SK-N-MC (cell line): ENCODE data around the gene THUMPD1.
"Not testable (repeated sequence)": the region's sequence is repeated elsewhere in the genome, so short reads cannot be mapped to it uniquely, and the experiment has no call there.

Experiments
- DNase-seq: peaks from one replicate; pipeline ENCODE4 v3.0.0-alpha.2; 2011; ENCODE audit warnings: low read depth, low spot score
- H3K27ac ChIP-seq: fragments of 200-600 bp; sonication (generic); 2 replicates; pipeline ENCODE4 v1.5.1; 2016; ENCODE audit warnings: mixed run types
- H3K36me3 ChIP-seq: fragments of 200-600 bp; sonication (generic); 2 replicates; pipeline ENCODE4 v1.6.1; 2017; ENCODE audit warnings: antibody characterized with exemption, low read length, mixed read lengths; ENCODE audit not compliant: insufficient read depth
- H3K4me3 ChIP-seq: fragments of 200-600 bp; sonication (generic); 2 replicates; pipeline ENCODE4 v1.5.1; 2016
- H3K9ac ChIP-seq: fragments of 200-600 bp; sonication (generic); 2 replicates; pipeline ENCODE4 v1.8.0; 2017; ENCODE audit warnings: mixed run types, mixed read lengths; ENCODE audit not compliant: insufficient read length
- H3K9me3 ChIP-seq: fragments of 200-600 bp; sonication (generic); 2 replicates; pipeline ENCODE4 v1.6.1; 2017; ENCODE audit warnings: low read depth, mild to moderate bottlenecking, antibody characterized with exemption, low read length, moderate library complexity, mixed read lengths
- EZH2 ChIP-seq: fragments of 200-600 bp; sonication (generic); IDR thresholded peaks from one replicate; pipeline ENCODE4 v1.6.1; 2017; ENCODE audit warnings: antibody characterized with exemption
- FOXP2 ChIP-seq: optimal IDR thresholded peaks from 2 replicates; pipeline ENCODE3; 2011; ENCODE audit warnings: mild to moderate bottlenecking, moderate library complexity; ENCODE audit not compliant: insufficient read depth; ENCODE audit errors: extremely low read length, control extremely low read depth
- POLR2AphosphoS5 ChIP-seq: IDR thresholded peaks from 2 replicates; pipeline ENCODE4 v1.6.1; 2012; ENCODE audit warnings: mild to moderate bottlenecking, low read depth, low read length, borderline replicate concordance

Gene THUMPD1

DNA sequence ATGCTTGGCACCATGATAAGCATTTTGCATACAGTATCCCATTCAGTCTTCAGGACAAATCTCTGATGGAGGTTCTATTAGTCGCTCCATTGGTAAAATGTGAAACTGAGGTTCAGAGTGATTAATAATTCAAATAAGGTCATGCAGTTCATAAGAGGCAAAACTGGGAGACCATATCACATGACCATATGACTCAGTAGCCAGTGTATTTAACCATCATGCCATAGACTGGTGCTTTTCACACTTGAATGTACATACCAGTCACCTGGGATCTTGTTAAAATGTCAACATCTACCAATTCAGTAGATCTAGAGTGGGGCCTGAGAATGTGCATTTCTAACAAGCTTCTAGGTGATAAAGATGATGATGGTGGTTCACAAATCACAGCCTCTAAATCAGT is 26.5 kb upstream of the THUMPD1 start:
- TF ChIP-seq POLR2AphosphoS5 (no peak), EZH2 (no peak), FOXP2 (no peak)
- Histone ChIP-seq H3K27ac (no peak overlapping the region), H3K9ac (no peak overlapping the region), H3K9me3 (no peaks in the 10 kb centered on the region), H3K36me3 (no peaks in the 10 kb centered on the region), H3K4me3 (no peak overlapping the region)
- DNase-seq = no peak

DNA sequence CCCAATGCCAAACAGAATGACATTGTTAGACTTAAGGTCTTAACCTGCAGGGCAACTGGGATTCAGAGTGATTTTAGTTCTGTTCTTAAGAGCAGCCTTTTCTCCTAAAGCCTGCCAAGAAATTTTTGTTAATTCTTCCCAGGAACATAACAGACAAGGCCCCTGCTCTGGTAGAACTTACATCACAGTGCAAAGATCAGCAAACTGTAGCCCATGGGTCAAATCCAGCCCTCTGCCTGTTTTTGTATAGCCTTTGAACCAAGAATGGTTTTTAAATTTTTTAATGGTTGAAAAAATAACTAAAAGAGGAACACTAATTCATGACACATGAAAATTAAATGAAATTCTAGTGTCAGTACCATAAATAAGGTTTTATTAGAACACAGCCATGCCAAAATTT is 26.0 kb upstream of the THUMPD1 start:
- TF ChIP-seq EZH2 = no peak
- no peak for TF ChIP-seq FOXP2
- TF ChIP-seq POLR2AphosphoS5 = no peak
- H3K4me3 ChIP-seq = no peak overlapping the region
- H3K9ac ChIP-seq = no peak overlapping the region

DNA sequence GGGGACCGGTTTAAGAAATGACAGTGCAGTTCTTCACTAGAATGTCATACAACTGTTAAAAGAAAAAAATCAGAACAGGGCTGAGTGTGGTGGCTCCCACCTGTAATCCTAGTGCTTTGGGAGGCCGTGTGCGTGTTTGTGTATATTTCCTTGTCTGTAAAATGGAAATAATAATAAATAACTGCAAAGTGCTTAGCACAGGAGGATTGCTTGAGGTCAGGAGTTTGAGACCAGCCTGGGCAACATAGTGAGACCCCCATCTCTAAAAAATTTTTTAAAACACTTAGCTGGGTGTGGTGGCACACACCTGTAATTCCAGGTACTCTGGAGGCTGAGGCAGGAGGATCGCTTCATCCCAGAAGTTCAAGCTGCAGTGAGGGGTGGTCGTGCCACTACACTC is 24.7 kb upstream of the THUMPD1 start:
- H3K9me3 ChIP-seq = no peaks in the 10 kb centered on the region
- DNase-seq = no peak
- H3K36me3 ChIP-seq = no peaks in the 10 kb centered on the region
- no peak overlapping the region for H3K4me3 ChIP-seq
- H3K9ac ChIP-seq = no peak overlapping the region
- TF ChIP-seq FOXP2 (no peak), POLR2AphosphoS5 (no peak), EZH2 (no peak)
- no peak overlapping the region for H3K27ac ChIP-seq

More for the DNA sequence above, 26.0 kb upstream of the THUMPD1 start:
- no peak overlapping the region for H3K27ac ChIP-seq
- no peaks in the 10 kb centered on the region for H3K9me3 ChIP-seq
- DNase-seq = no peak
- H3K36me3 ChIP-seq = no peaks in the 10 kb centered on the region

DNA sequence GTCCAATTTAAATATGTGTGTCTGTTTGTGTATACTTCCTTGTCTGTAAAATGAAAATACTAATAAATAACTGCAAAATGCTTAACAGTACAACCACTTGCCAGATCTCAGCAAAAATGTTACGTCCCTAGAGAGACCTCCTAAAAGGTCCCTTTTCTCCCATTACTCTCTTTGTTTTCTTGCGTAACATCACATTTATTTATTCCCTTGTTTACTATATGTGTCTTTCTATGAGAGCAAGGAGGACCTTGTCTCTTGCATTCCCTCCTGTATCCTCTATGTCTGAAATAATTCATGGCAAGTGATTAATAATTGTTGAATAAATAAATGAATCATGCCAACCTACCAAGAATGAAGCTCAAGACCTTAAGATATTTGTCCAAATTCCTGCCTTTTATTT is 24.1 kb upstream of the THUMPD1 start:
- Histone ChIP-seq H3K4me3 (no peak overlapping the region), H3K9me3 (no peaks in the 10 kb centered on the region), H3K9ac (no peak overlapping the region), H3K36me3 (no peaks in the 10 kb centered on the region), H3K27ac (no peak overlapping the region)
- TF ChIP-seq FOXP2 (no peak), POLR2AphosphoS5 (no peak), EZH2 (no peak)
- DNase-seq = no peak

DNA sequence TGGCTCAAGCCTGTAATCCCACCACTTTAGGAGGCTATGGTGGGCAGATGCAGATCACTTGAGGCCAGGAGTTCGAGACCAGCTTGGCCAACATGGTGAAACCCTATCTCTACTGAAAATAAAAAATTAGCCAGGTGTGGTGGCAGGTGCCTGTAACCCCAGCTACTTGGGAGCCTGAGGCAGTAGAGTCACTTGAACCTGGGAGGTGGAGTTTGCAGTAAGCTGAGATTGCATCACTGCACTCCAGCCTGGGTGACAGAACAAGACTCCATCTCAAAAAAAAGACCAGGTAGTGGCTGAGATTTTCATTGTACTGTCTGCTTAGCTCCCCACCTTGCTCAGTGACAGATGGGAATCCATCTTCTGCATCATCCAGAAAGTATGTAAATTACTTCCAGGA is 22.8 kb upstream of the THUMPD1 start:
- DNase-seq, H3K36me3 ChIP-seq, H3K4me3 ChIP-seq, H3K9ac ChIP-seq, H3K9me3 ChIP-seq, H3K27ac ChIP-seq: not testable (repeated sequence)

DNA sequence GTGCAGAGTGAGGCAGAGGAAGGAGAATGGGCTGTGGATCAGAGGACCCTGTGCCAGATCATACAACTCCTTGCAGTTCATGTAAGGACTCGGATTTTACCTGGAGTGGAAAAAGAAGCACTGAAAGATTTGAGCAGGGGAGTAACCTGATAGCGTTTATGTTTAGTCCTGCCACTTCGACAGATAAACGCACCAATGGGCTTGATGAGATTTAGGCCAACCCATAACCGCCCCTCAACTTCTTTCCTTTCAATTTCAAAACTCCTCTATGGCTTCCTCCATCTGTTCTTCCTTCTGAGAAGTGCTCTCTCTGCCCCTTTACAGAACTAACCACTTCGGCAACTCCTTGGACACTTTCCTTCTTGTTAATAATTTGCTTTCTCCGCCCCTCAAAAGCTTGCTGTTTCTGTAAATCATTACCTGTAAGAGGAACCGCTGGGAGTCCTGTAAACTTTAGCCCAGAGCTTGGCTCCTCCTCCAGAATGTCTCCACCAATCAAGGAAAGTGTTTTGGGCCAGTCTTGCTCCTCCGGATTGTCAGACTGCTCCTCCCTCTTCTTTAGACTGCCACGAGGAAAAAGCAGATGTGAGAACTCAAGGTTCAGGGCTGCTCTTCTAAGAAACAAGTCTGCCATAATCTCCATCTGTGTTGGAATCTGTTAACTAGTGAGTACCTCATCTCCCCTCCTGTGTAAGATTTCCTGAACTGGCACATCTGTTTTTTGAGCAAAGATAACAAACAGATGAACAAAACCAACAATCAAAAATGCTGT is 22.0 kb upstream of the THUMPD1 start, which contains the start of gene ACSM3:
Gene ACSM3 (plus strand): TSS at position 554 of the 772 bp plus-strand sequence. CDS start 6,021 bp downstream, outside the sequence.
- Histone ChIP-seq H3K36me3 (no peaks in the 10 kb centered on the region), H3K9ac (no peak within 1 kb of the TSS), H3K9me3 (no peaks in the 10 kb centered on the region), H3K4me3 (peak within 1 kb of the TSS; percentile 72), H3K27ac (no peak within 1 kb of the TSS)
- no peak for TF ChIP-seq FOXP2
- TF ChIP-seq EZH2 = no peak
- no peak for TF ChIP-seq POLR2AphosphoS5
- DNase-seq = no peak

DNA sequence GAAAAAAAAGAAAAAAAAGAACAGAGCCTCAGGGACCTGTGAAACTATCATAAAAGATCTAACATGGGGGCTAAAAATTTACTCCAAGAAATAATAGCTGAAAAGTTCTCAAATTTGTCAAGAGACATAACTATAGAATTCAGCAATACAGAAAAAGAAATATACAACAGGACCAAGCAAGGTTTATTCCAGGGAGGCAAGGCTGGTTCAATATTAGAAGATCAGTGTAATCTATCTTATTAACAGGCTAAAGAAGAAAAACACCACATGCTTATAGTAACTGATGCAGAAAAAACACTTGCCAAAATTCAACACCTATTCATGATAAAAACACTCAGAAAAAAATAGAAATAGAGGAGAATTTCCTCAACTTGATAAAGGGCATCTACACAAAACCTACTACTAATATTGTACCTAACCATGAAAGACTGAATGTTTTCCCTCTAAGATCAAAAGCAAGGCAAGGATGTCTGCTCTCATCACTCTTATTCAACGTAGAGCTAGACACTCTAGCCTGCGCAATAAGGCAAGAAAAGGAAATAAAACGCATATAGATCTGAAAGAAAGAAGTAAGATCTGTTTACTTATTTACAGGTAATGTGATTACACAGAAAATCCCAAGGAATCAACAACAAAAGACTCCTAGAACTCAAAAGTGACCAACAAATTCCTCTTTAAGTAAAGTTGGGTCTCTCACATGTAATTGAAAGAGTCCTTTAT is 20.9 kb upstream of the THUMPD1 start:
- DNase-seq = no peak
- Histone ChIP-seq H3K36me3 (no peaks in the 10 kb centered on the region), H3K4me3 (no peak overlapping the region), H3K9me3 (no peaks in the 10 kb centered on the region), H3K9ac (no peak overlapping the region), H3K27ac (no peak overlapping the region)
- TF ChIP-seq EZH2 = no peak
- no peak for TF ChIP-seq POLR2AphosphoS5
- TF ChIP-seq FOXP2 = no peak

DNA sequence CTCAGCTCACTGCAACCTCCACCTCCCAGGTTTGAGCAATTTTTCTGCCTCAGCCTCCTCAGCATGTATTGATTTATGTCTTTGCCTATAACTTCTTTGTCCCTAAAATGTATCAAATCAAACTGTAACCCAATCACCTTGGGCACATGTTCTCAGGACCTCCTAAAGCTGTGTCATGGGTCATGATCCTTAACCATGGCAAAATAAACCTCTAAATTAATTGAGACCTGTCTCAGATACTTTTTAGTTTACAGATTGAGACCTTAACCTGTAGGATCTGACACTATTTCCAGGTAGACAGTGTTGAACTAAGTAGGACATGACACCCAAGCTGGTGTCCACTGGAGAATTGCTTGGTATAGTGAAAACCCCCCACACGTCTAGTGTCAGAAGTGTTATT is 19.6 kb upstream of the THUMPD1 start:
- Histone ChIP-seq H3K9ac (no peak overlapping the region), H3K36me3 (no peaks in the 10 kb centered on the region), H3K27ac (no peak overlapping the region), H3K4me3 (no peak overlapping the region), H3K9me3 (no peaks in the 10 kb centered on the region)
- TF ChIP-seq FOXP2 = no peak
- no peak for TF ChIP-seq EZH2
- TF ChIP-seq POLR2AphosphoS5 = no peak
- DNase-seq = no peak
